Activated CD4-positive, CD25-positive, alpha-beta regulatory T cell (primary cell): ENCODE data around the gene MNDA.
"Not testable (repeated sequence)": the region's sequence is repeated elsewhere in the genome, so short reads cannot be mapped to it uniquely, and the experiment has no call there.

ENCODE experiments used
- DNase-seq, 4 experiments: peaks; one replicate each; lab custom pipeline; 2025; lab: John Stamatoyannopoulos, UW

The MNDA gene

GRCh38 chr1:158838660-158839059 is 7.5 kb downstream of the MNDA start:
- DNase-seq: no peak

GRCh38 chr1:158839566-158839965 is 8.4 kb downstream of the MNDA start:
- DNase-seq: no peak

GRCh38 chr1:158840236-158840635 is 9.1 kb downstream of the MNDA start:
- no peak for DNase-seq

GRCh38 chr1:158864595-158864994 is 33.4 kb downstream of the MNDA start:
- DNase-seq: no peak

GRCh38 chr1:158870438-158870837 is 39.3 kb downstream of the MNDA start:
- DNase-seq: not testable (repeated sequence)

- DNase-seq: no peak
Measured at GRCh38 chr1:158873141-158873540, 42.0 kb downstream of the MNDA start.

GRCh38 chr1:158893654-158894053 is 62.5 kb downstream of the MNDA start:
- DNase-seq: no peak

- no peak for DNase-seq
Measured at GRCh38 chr1:158898722-158899121, 67.6 kb downstream of the MNDA start.
